WTC11 (cell line): Measurements from ENCODE around the gene TMEM43. TPM values are rescaled to one million over a fixed set of nuclear protein-coding genes. Genes with fewer than 3 reads are reported as not detected.

Experiments used
- ATAC-seq: fragments of 200-7000 bp; cut with Tn5 transposase; 2 replicates; pipeline ENCODE4 v1.10.0; 2021; ENCODE audit warnings: mild to moderate bottlenecking, moderate library complexity
- CTCF ChIA-PET: fragments of 300-600 bp; sonication (Branson Sonifier 250); formaldehyde crosslinking; loops from one replicate; lab custom pipeline; 2021; ENCODE audit warnings: antibody characterized with exemption; lab: Charles Lee
- POLR2A ChIA-PET: fragments of 350-600 bp; sonication (Branson Sonifier 250); formaldehyde crosslinking; loops from one replicate; lab custom pipeline; 2021; ENCODE audit warnings: antibody characterized with exemption; lab: Charles Lee
- DNase-seq: peaks from one replicate; pipeline ENCODE4 v3.0.0; 2021; ENCODE audit warnings: low spot score
- H3K27ac Mint-ChIP-seq: 2 replicates; pipeline ENCODE4 v1.8.0; 2021; ENCODE audit warnings: mixed read lengths
- H3K27me3 Mint-ChIP-seq: 2 replicates; pipeline ENCODE4 v1.8.0; 2021; ENCODE audit warnings: low read depth, mild to moderate bottlenecking, moderate library complexity, mixed read lengths
- H3K36me3 Mint-ChIP-seq: 2 replicates; pipeline ENCODE4 v1.8.0; 2021; ENCODE audit warnings: mixed read lengths
- H3K4me1 Mint-ChIP-seq: 2 replicates; pipeline ENCODE4 v1.8.0; 2022; ENCODE audit warnings: mixed read lengths
- H3K4me3 Mint-ChIP-seq: 2 replicates; pipeline ENCODE4 v1.8.0; 2021; ENCODE audit warnings: mild to moderate bottlenecking, moderate library complexity, mixed read lengths
- H3K9me3 Mint-ChIP-seq: 2 replicates; pipeline ENCODE4 v1.8.0; 2021; ENCODE audit warnings: mixed read lengths
- ARID4B ChIP-seq: sonication (generic); formaldehyde crosslinking; IDR thresholded peaks from 2 replicates; pipeline ENCODE4 v1.8.0; 2023; ENCODE audit warnings: missing genetic modification reagents, mild to moderate bottlenecking, borderline replicate concordance
- ATF6 ChIP-seq: sonication (generic); formaldehyde crosslinking; IDR thresholded peaks from 2 replicates; pipeline ENCODE4 v1.8.1; 2023; ENCODE audit warnings: mild to moderate bottlenecking, missing genetic modification reagents
- ETV6 ChIP-seq: sonication (generic); formaldehyde crosslinking; IDR thresholded peaks from 2 replicates; pipeline ENCODE4 v1.8.1; 2022; ENCODE audit warnings: mild to moderate bottlenecking, missing genetic modification reagents
- FOXJ3 ChIP-seq: sonication (generic); formaldehyde crosslinking; IDR thresholded peaks from 2 replicates; pipeline ENCODE4 v1.9.0; 2021; ENCODE audit warnings: missing genetic modification reagents, mild to moderate bottlenecking, borderline replicate concordance
- FOXP1 ChIP-seq: sonication (generic); formaldehyde crosslinking; IDR thresholded peaks from 2 replicates; pipeline ENCODE4 v1.8.0; 2022; ENCODE audit warnings: missing genetic modification reagents, mild to moderate bottlenecking, moderate library complexity, borderline replicate concordance
- GTF2I ChIP-seq: fragments of 250-450 bp; sonication (Bioruptor Pico); conservative IDR thresholded peaks from 2 replicates; pipeline ENCODE4 v1.4.0; 2021; ENCODE audit warnings: mild to moderate bottlenecking
- JAZF1 ChIP-seq: fragments of 250-450 bp; sonication (Bioruptor Pico); IDR thresholded peaks from 2 replicates; pipeline ENCODE4 v1.9.0; 2021; ENCODE audit warnings: moderate library complexity, mild to moderate bottlenecking, inconsistent platforms
- JUN ChIP-seq: sonication (generic); formaldehyde crosslinking; IDR thresholded peaks from 2 replicates; pipeline ENCODE4 v1.8.0; 2023; ENCODE audit warnings: mild to moderate bottlenecking, missing genetic modification reagents
- OVOL2 ChIP-seq: fragments of 250-450 bp; sonication (Bioruptor Pico); IDR thresholded peaks from 2 replicates; pipeline ENCODE4 v1.9.0; 2021; ENCODE audit warnings: mild to moderate bottlenecking, borderline replicate concordance
- SMAD3 ChIP-seq: sonication (generic); formaldehyde crosslinking; IDR thresholded peaks from 2 replicates; pipeline ENCODE4 v1.8.0; 2022; ENCODE audit warnings: missing genetic modification reagents, mild to moderate bottlenecking, borderline replicate concordance
- TEAD4 ChIP-seq: sonication (generic); formaldehyde crosslinking; IDR thresholded peaks from 2 replicates; pipeline ENCODE4 v1.8.0; 2022; ENCODE audit warnings: mild to moderate bottlenecking, missing genetic modification reagents
- ZMAT4 ChIP-seq: fragments of 250-450 bp; sonication (Bioruptor Pico); IDR thresholded peaks from 2 replicates; pipeline ENCODE4 v1.9.0; 2021; ENCODE audit warnings: mild to moderate bottlenecking
- ZNF121 ChIP-seq: sonication (generic); formaldehyde crosslinking; IDR thresholded peaks from 2 replicates; pipeline ENCODE4 v1.8.0; 2023; ENCODE audit warnings: missing genetic modification reagents
- ZNF219 ChIP-seq: sonication (generic); formaldehyde crosslinking; IDR thresholded peaks from 2 replicates; pipeline ENCODE4 v1.8.0; 2023; ENCODE audit warnings: missing genetic modification reagents, mild to moderate bottlenecking, borderline replicate concordance
- ZNF232 ChIP-seq: sonication (generic); formaldehyde crosslinking; IDR thresholded peaks from 2 replicates; pipeline ENCODE4 v1.8.0; 2022; ENCODE audit warnings: mild to moderate bottlenecking, missing genetic modification reagents
- ZNF263 ChIP-seq: sonication (generic); formaldehyde crosslinking; IDR thresholded peaks from 2 replicates; pipeline ENCODE4 v1.8.1; 2022; ENCODE audit warnings: low read depth, mild to moderate bottlenecking, moderate library complexity, missing genetic modification reagents
- total RNA-seq: library from RNA; stranded (reverse); gene quantifications from 3 replicates; pipeline ENCODE4 v1.2.3, GENCODE V29; 2021
- TF ChIP-seq, protein P1 (sequence below): sonication (generic); formaldehyde crosslinking; IDR thresholded peaks from 2 replicates; pipeline ENCODE4 v1.8.0; 2023; ENCODE audit warnings: mild to moderate bottlenecking, missing genetic modification reagents
- TF ChIP-seq, protein P2 (sequence below): sonication (generic); formaldehyde crosslinking; IDR thresholded peaks from 2 replicates; pipeline ENCODE4 v1.8.1; 2023; ENCODE audit warnings: mild to moderate bottlenecking, missing genetic modification reagents
- TF ChIP-seq, protein P3 (sequence below): sonication (generic); formaldehyde crosslinking; IDR thresholded peaks from 2 replicates; pipeline ENCODE4 v1.8.1; 2022; ENCODE audit warnings: mild to moderate bottlenecking, moderate library complexity, missing genetic modification reagents
- TF ChIP-seq, protein P4 (sequence below): sonication (generic); formaldehyde crosslinking; conservative IDR thresholded peaks from 2 replicates; pipeline ENCODE4 v1.8.1; 2022; ENCODE audit warnings: mild to moderate bottlenecking, missing genetic modification reagents

Gene TMEM43
- total RNA-seq, 1 experiment from 2014 or later: 27.7 TPM

DNA sequence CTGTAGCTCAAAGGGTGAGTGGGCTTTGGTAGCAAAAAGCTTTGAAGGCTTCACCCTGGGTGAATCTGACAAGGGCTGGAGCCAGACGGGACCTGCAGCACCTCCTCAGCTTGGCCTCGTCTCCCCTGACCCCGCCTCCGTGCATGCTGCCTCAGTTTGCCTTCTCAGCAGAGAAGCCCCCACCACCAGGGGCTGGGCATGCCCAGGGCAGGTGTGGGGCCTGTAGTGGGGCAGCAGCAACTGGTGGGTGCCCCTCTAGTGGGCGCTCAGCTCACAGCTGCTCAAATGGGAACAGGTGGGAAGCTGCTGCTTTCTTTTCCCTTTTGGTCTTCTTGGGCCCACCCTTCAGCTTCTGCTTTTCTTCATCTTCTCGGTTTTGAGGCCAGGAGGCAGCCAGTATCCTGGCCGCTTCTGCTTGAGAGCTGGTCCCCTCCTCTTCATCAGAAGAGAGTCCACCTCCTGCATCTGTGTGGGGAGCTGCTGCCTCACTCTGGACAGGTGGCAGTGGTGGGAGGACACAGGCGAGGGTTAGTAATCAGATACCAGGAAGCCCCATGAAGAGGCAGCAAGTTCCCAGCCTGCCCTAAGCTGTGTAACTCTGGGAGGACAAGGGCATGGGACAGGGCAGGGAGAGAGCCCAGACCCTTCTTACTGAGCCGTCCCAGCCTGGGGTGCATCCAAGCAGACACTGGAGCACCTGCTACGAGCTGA lies 21.0 kb downstream of the TMEM43 start (continued):
- TF ChIP-seq ATF6 (CRISPR knock-in tag): no peak
- TF ChIP-seq ZNF121 (CRISPR knock-in tag): no peak
- no peak for TF ChIP-seq ETV6 (CRISPR knock-in tag)
- TF ChIP-seq, protein P1, sequence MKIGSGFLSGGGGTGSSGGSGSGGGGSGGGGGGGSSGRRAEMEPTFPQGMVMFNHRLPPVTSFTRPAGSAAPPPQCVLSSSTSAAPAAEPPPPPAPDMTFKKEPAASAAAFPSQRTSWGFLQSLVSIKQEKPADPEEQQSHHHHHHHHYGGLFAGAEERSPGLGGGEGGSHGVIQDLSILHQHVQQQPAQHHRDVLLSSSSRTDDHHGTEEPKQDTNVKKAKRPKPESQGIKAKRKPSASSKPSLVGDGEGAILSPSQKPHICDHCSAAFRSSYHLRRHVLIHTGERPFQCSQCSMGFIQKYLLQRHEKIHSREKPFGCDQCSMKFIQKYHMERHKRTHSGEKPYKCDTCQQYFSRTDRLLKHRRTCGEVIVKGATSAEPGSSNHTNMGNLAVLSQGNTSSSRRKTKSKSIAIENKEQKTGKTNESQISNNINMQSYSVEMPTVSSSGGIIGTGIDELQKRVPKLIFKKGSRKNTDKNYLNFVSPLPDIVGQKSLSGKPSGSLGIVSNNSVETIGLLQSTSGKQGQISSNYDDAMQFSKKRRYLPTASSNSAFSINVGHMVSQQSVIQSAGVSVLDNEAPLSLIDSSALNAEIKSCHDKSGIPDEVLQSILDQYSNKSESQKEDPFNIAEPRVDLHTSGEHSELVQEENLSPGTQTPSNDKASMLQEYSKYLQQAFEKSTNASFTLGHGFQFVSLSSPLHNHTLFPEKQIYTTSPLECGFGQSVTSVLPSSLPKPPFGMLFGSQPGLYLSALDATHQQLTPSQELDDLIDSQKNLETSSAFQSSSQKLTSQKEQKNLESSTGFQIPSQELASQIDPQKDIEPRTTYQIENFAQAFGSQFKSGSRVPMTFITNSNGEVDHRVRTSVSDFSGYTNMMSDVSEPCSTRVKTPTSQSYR (CRISPR knock-in tag): no peak
- TF ChIP-seq, all 79 proteins: peak for 0

DNA sequence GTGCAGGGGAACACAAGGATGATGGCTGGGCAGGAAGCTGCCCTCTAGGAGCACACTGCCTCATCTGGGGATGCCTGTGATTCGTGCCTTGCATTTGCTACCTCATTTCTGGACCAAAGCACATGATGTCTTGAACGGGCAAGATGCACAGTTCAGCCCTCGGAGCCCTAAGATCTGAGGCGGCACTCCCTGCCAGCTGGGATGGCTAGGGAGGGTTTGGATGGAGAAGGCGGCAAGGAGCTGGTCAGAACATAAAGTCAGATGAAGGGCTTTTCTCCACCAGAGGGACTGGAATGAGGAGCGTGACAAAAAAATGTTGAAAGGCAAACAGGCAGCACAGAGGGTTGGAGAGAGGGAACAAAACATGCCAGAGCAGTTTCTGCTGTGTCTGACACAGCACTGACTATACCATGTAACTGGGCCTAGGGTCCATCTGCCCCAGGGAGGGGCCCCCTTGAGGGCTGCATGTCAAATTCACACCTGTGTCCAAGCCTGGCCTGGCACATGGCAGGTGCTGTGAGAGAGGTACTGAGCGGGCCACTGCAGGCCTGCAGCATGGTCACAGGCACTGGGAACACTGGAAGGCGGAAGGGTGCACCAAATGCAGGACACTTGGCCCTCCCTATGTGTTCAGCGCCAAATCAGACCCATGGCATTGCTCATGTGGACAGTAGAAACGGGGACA lies 21.7 kb downstream of the TMEM43 start:
- Mint-ChIP-seq H3K9me3 (no peaks in the 10 kb centered on the region), H3K27ac (peak overlapping the region; percentile 59), H3K4me1 (peaks cover 31% of the 10 kb centered on the region), H3K4me3 (no peak overlapping the region), H3K27me3 (no peaks in the 10 kb centered on the region), H3K36me3 (peaks cover 19% of the 10 kb centered on the region)
- TF ChIP-seq FOXP1: no peak
- TF ChIP-seq TEAD4 (CRISPR knock-in tag): no peak
- TF ChIP-seq OVOL2 (CRISPR knock-in tag): no peak
- no peak for TF ChIP-seq ZNF219
- no peak for TF ChIP-seq FOXJ3 (CRISPR knock-in tag)
- TF ChIP-seq ZNF263 (CRISPR knock-in tag): no peak
- no peak for DNase-seq
- no peak for ATAC-seq
- POLR2A ChIA-PET: interaction anchor here (1.2 to 1.4 kb wide), 2 partner anchors 21 to 250 kb away, joined by 3 read pairs; partner anchors contain the start of genes CHCHD4 and TMEM43
- CTCF ChIA-PET: interaction anchor here (0.8 to 3.5 kb wide), 5 partner anchors 9 to 250 kb away, joined by 3 to 24 read pairs (median 4); partner anchors contain the start of genes CHCHD4, LSM3, TMEM43 and XPC

- Mint-ChIP-seq H3K27ac (peak overlapping the region; percentile 91; the same call in 1 of the 2 replicates), H3K36me3 (peaks cover 15% of the 10 kb centered on the region), H3K9me3 (no peaks in the 10 kb centered on the region), H3K4me3 (no peak overlapping the region), H3K4me1 (peaks cover 31% of the 10 kb centered on the region), H3K27me3 (no peaks in the 10 kb centered on the region)
- POLR2A ChIA-PET: interaction anchor here (1.4 kb wide), 1 partner anchor 251 kb away, joined by 3 read pairs; no protein-coding TSS in a partner anchor
- CTCF ChIA-PET: interaction anchor here (1.4 to 3.5 kb wide), 2 partner anchors 31 to 251 kb away, joined by 4 to 24 read pairs; partner anchors contain the start of genes LSM3 and XPC
- ATAC-seq (no peak), DNase-seq (no peak)
- TF ChIP-seq JAZF1 (CRISPR knock-in tag) (no peak), ZMAT4 (CRISPR knock-in tag) (no peak), ZNF232 (CRISPR knock-in tag) (no peak), JUN (CRISPR knock-in tag) (no peak), GTF2I (CRISPR knock-in tag) (no peak), SMAD3 (no peak), ARID4B (CRISPR knock-in tag) (no peak)
- TF ChIP-seq, protein P2, sequence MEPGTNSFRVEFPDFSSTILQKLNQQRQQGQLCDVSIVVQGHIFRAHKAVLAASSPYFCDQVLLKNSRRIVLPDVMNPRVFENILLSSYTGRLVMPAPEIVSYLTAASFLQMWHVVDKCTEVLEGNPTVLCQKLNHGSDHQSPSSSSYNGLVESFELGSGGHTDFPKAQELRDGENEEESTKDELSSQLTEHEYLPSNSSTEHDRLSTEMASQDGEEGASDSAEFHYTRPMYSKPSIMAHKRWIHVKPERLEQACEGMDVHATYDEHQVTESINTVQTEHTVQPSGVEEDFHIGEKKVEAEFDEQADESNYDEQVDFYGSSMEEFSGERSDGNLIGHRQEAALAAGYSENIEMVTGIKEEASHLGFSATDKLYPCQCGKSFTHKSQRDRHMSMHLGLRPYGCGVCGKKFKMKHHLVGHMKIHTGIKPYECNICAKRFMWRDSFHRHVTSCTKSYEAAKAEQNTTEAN (CRISPR knock-in tag): no peak
- TF ChIP-seq, protein P3, sequence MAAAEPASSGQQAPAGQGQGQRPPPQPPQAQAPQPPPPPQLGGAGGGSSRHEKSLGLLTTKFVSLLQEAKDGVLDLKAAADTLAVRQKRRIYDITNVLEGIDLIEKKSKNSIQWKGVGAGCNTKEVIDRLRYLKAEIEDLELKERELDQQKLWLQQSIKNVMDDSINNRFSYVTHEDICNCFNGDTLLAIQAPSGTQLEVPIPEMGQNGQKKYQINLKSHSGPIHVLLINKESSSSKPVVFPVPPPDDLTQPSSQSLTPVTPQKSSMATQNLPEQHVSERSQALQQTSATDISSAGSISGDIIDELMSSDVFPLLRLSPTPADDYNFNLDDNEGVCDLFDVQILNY: no peak
- TF ChIP-seq, protein P4, sequence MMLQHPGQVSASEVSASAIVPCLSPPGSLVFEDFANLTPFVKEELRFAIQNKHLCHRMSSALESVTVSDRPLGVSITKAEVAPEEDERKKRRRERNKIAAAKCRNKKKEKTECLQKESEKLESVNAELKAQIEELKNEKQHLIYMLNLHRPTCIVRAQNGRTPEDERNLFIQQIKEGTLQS (CRISPR knock-in tag): no peak
Measured at GRCh38 chr3:14147066-14147435, 22.2 kb downstream of the TMEM43 start.
